Measurements from ENCODE around the gene GCGR.

DNA sequence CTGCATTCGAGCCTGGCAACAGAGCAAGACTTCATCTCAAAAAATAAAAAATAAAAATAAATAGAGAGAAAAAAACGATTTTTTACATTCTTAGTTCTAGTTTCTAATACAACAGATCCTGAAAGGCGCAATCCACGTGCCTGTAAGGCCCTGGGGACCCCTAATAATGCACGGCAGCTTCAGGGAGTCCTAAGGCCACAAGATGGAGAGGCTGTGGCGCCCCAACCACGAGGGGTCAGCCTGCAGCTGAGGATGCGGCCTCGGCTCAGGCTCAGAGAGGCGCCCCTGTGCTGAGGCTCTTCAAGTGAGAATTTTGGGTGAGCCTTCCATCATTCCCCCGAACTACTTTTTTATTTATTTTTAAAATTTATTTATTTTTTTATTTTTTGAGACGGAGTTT, 45.5 kb downstream of the GCGR start:
- TF ChIP-seq CTCF (IDR thresholded peaks at IDR 0.05; ENCODE audit: insufficient read depth, low read length, poor library complexity, severe bottlenecking) (no peak), EZH2phosphoT487 (conservative IDR thresholded peaks at IDR 0.05; ENCODE audit: low read length) (no peak)

Measured in SU-DHL-6 (cell line).